Mesothelial cell of epicardium (in vitro differentiated cells): ENCODE data around the gene RALGPS2. TPM values are rescaled to one million over a fixed set of nuclear protein-coding genes. Genes with fewer than 3 reads are reported as not detected.

ENCODE experiments used
- DNase-seq, 2 experiments: peaks; one replicate each; pipeline ENCODE4 v3.0.0; 2021; ENCODE audit warnings: low spot score in 2 of 2; ENCODE audit not compliant: unreplicated experiment in 2 of 2
- H3K27ac Mint-ChIP-seq: 2 replicates; pipeline ENCODE4 v1.8.0; 2021; ENCODE audit warnings: mixed read lengths
- H3K27me3 Mint-ChIP-seq: 2 replicates; pipeline ENCODE4 v1.8.0; 2021; ENCODE audit warnings: low read depth, mixed read lengths
- H3K36me3 Mint-ChIP-seq: 2 replicates; pipeline ENCODE4 v1.8.0; 2021; ENCODE audit warnings: mixed read lengths
- H3K4me1 Mint-ChIP-seq: 2 replicates; pipeline ENCODE4 v1.8.0; 2021; ENCODE audit warnings: mixed read lengths
- H3K4me3 Mint-ChIP-seq: 2 replicates; pipeline ENCODE4 v1.8.0; 2021; ENCODE audit warnings: mild to moderate bottlenecking, moderate library complexity, mixed read lengths
- H3K9me3 Mint-ChIP-seq: 2 replicates; pipeline ENCODE4 v1.8.0; 2021; ENCODE audit warnings: mixed read lengths
- CTCF ChIP-seq: fragments of 200-600 bp; sonication (generic); IDR thresholded peaks from one replicate; pipeline ENCODE4 v1.5.0; 2021; ENCODE audit warnings: antibody characterized with exemption; ENCODE audit not compliant: unreplicated experiment
- total RNA-seq: library from RNA; stranded (reverse); gene quantifications from 3 replicates; pipeline ENCODE4 v1.2.1, GENCODE V29; 2021

Gene RALGPS2
- total RNA-seq, 1 donor from 2014 or later, result 50.9 TPM

- peak overlapping the region; percentile 76 for H3K27ac Mint-ChIP-seq
- H3K4me3 Mint-ChIP-seq, result peak overlapping the region; percentile 76
- no peak for DNase-seq
- H3K36me3 Mint-ChIP-seq, result no peaks in the 10 kb centered on the region
- peaks cover 40% of the 10 kb centered on the region for H3K4me1 Mint-ChIP-seq
- no peaks in the 10 kb centered on the region for H3K9me3 Mint-ChIP-seq
- H3K27me3 Mint-ChIP-seq, result no peaks in the 10 kb centered on the region
- TF ChIP-seq CTCF, result no peak
These were observed 692 bp upstream of the RALGPS2 start for GRCh38 chr1:178724376-178724727.

DNA sequence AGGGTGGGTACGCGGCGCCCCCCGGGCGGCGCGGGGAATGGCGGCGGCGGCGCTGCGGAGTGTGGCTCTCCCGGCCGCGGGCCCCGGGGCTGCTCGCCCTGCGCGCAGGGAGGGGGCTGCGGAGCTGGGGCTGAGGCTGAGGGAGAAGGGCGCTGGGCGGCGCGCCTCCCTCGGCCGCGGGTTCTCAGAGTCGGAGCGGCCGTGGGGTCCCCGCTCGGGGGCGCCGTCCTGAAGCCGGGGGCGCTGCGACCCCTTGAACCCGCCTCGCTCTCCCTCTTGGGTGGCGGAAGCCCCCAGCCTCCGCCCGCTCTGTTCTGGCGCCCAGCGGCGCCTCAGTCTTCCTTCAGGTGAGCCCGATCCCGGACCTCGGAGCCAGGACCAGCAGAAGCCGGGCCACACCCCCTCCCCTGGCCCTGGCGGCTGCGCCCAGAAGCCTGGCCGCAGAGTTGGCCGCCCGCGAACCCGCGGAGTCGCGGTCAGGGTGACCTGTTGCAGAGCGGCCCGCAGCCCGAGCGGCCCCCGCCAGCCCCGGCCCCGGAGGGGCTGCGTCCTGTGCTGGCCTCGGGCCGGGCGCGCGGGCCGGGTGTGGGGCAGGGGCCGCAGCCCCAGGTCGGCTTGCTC is 532 bp downstream of the RALGPS2 start:
- H3K4me1 Mint-ChIP-seq, result peaks cover 40% of the 10 kb centered on the region
- H3K4me3 Mint-ChIP-seq, result peak overlapping the region; percentile 88
- H3K36me3 Mint-ChIP-seq, result peaks cover 5% of the 10 kb centered on the region
- no peaks in the 10 kb centered on the region for H3K27me3 Mint-ChIP-seq
- peak; percentile 38 to 69 for DNase-seq
- no peak for TF ChIP-seq CTCF
- no peak overlapping the region for H3K27ac Mint-ChIP-seq
- peaks cover 5% of the 10 kb centered on the region for H3K9me3 Mint-ChIP-seq

DNA sequence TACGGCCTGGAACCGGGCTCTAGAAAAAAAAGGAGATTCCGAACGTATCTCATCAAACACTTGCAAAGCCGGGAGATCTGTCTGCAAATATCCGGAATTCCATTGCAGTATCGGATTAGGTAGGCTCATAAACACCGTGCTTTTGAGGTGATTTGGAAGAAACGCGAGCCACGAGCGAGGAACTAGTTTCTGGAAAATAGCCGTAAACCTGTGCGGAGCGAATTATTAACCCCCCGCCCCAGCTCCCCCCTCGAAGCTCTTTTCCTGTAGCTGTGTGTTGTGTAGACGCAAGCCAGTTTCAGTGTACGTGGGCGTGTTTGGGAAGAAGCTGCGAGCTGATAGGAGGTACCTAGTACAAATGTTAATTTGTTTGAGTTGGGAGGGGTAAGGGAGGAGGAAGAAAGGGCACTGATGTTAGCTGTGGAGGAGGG is 1.1 kb downstream of the RALGPS2 start:
- H3K27me3 Mint-ChIP-seq, result no peaks in the 10 kb centered on the region
- peak overlapping the region; percentile 88 for H3K4me3 Mint-ChIP-seq
- H3K36me3 Mint-ChIP-seq, result peaks cover 7% of the 10 kb centered on the region
- peaks cover 5% of the 10 kb centered on the region for H3K9me3 Mint-ChIP-seq
- peaks cover 40% of the 10 kb centered on the region for H3K4me1 Mint-ChIP-seq
- no peak for DNase-seq
- TF ChIP-seq CTCF, result no peak
- H3K27ac Mint-ChIP-seq, result peak overlapping the region; percentile 93

- Mint-ChIP-seq H3K9me3 (peaks cover 7% of the 10 kb centered on the region), H3K36me3 (peaks cover 9% of the 10 kb centered on the region), H3K4me1 (peaks cover 40% of the 10 kb centered on the region), H3K27ac (peak overlapping the region; percentile 93), H3K27me3 (no peaks in the 10 kb centered on the region), H3K4me3 (peak overlapping the region; percentile 88)
- TF ChIP-seq CTCF, result no peak
- DNase-seq, result no peak
These were observed 1.5 kb downstream of the RALGPS2 start for GRCh38 chr1:178726545-178726944.

- peaks cover 14% of the 10 kb centered on the region for H3K36me3 Mint-ChIP-seq
- DNase-seq, result no peak
- peaks cover 13% of the 10 kb centered on the region for H3K9me3 Mint-ChIP-seq
- no peaks in the 10 kb centered on the region for H3K27me3 Mint-ChIP-seq
- no peak for TF ChIP-seq CTCF
- H3K4me1 Mint-ChIP-seq, result peaks cover 40% of the 10 kb centered on the region
- H3K27ac Mint-ChIP-seq, result peak overlapping the region; percentile 93
- H3K4me3 Mint-ChIP-seq, result peak overlapping the region; percentile 88
These were observed 2.2 kb downstream of the RALGPS2 start for GRCh38 chr1:178727014-178727895.
